A549 (cell line): ENCODE measurements around the gene FOXN4. TPM values are rescaled to one million over a fixed set of nuclear protein-coding genes. Genes with fewer than 3 reads are reported as not detected.

ENCODE experiments used
- ATAC-seq, 2 experiments: fragments of 200-7000 bp in 1 of 2; fragments of >200 bp in 1 of 2; cut with Nextera tagmentation in 1 of 2; cut with Tn5 transposase in 1 of 2; 3 replicates each; pipeline versions ENCODE4 v1.8.0 to v1.9.1; 2018 to 2020; ENCODE audit warnings: mild to moderate bottlenecking in 1 of 2, moderate library complexity in 1 of 2
- CTCF ChIA-PET: fragments of 300-600 bp; sonication (Branson Sonifier 250); formaldehyde crosslinking; extraction: SDS; loops from one replicate; lab custom pipeline; 2021; ENCODE audit warnings: antibody characterized with exemption, inconsistent platforms; lab: Yijun Ruan, JAX
- POLR2A ChIA-PET: fragments of 350-600 bp; formaldehyde crosslinking; extraction: SDS; loops from one replicate; lab custom pipeline; 2021; ENCODE audit warnings: antibody characterized with exemption, inconsistent platforms; lab: Yijun Ruan, JAX
- DNase-seq, 2 experiments: peaks; one replicate each; pipeline versions ENCODE4 v3.0.0 to v3.0.0-alpha.2; 2011 to 2016; ENCODE audit warnings: low read depth in 1 of 2, low spot score in 1 of 2
- FAIRE-seq: peaks from 2 replicates; lab custom pipeline; 2011; peaks lifted over from hg19 to GRCh38; lab: Jason Lieb, UNC
- H3K27ac ChIP-seq, 2 experiments: fragments of >200 bp; sonication (Bioruptor Twin); formaldehyde crosslinking; 3 replicates each; pipeline ENCODE4 v1.5.1; 2016 to 2017
- H3K4me1 ChIP-seq: fragments of >200 bp; sonication (Bioruptor Twin); formaldehyde crosslinking; 3 replicates; pipeline ENCODE4 v1.6.1; 2016
- H3K4me2 ChIP-seq: fragments of >200 bp; sonication (Bioruptor Twin); formaldehyde crosslinking; 3 replicates; pipeline ENCODE4 v1.6.1; 2016
- H3K4me3 ChIP-seq: fragments of >200 bp; sonication (Bioruptor Twin); formaldehyde crosslinking; 3 replicates; pipeline ENCODE4 v1.5.1; 2016
- H3K9me3 ChIP-seq: fragments of >200 bp; sonication (Bioruptor Twin); formaldehyde crosslinking; 3 replicates; pipeline ENCODE4 v1.6.1; 2016
- BHLHE40 ChIP-seq: IDR thresholded peaks from 2 replicates; pipeline ENCODE4 v1.6.1; 2012; ENCODE audit warnings: low read depth, low read length, inconsistent platforms
- CTCF ChIP-seq: fragments of >200 bp; sonication (Bioruptor Twin); formaldehyde crosslinking; IDR thresholded peaks from 3 replicates; pipeline ENCODE4 v1.5.1; 2016
- EHF ChIP-seq: fragments of 250-450 bp; sonication (Bioruptor Pico); IDR thresholded peaks from 2 replicates; pipeline ENCODE4 v1.5.0; 2020; ENCODE audit warnings: mild to moderate bottlenecking
- ESRRA ChIP-seq: fragments of 150-350 bp; IDR thresholded peaks from 2 replicates; pipeline ENCODE4 v1.6.1; 2014; ENCODE audit warnings: mild to moderate bottlenecking, low read length, borderline replicate concordance
- FOSB ChIP-seq: fragments of 250-450 bp; sonication (Bioruptor Pico); IDR thresholded peaks from 2 replicates; pipeline ENCODE4 v1.5.0; 2020; ENCODE audit warnings: mild to moderate bottlenecking, moderate library complexity
- FOSL2 ChIP-seq, 2 experiments: fragments of 450-650 bp in 1 of 2; fragments of >200 bp in 1 of 2; sonication (Bioruptor Twin) in 1 of 2; formaldehyde crosslinking; IDR thresholded peaks; 2 replicates each; pipeline versions ENCODE4 v1.5.0 to v1.6.1; 2016 to 2020; ENCODE audit warnings: mild to moderate bottlenecking in 1 of 2, moderate library complexity in 1 of 2
- GATA3 ChIP-seq: IDR thresholded peaks from 2 replicates; pipeline ENCODE4 v1.6.1; 2012; ENCODE audit warnings: borderline replicate concordance
- HDAC2 ChIP-seq: fragments of 200-600 bp; sonication (generic); IDR thresholded peaks from 2 replicates; pipeline ENCODE4 v1.6.1; 2016
- HOXA7 ChIP-seq: fragments of 250-450 bp; sonication (Bioruptor Pico); IDR thresholded peaks from 2 replicates; pipeline ENCODE4 v1.5.0; 2020; ENCODE audit warnings: mild to moderate bottlenecking, moderate library complexity
- HOXB5 ChIP-seq: fragments of 250-450 bp; sonication (Bioruptor Pico); IDR thresholded peaks from 2 replicates; pipeline ENCODE4 v1.5.0; 2020; ENCODE audit warnings: mild to moderate bottlenecking, moderate library complexity
- JUNB ChIP-seq: fragments of >200 bp; sonication (Bioruptor Twin); formaldehyde crosslinking; IDR thresholded peaks from 2 replicates; pipeline ENCODE4 v1.6.1; 2016
- KDM1A ChIP-seq: fragments of 200-600 bp; sonication (generic); IDR thresholded peaks from 2 replicates; pipeline ENCODE4 v1.6.1; 2016; ENCODE audit warnings: low read depth, mild to moderate bottlenecking
- MAFK ChIP-seq: fragments of 450-650 bp; IDR thresholded peaks from 2 replicates; pipeline ENCODE4 v1.6.1; 2014; ENCODE audit not compliant: partially characterized antibody
- MAX ChIP-seq: IDR thresholded peaks from 2 replicates; pipeline ENCODE4 v1.6.1; 2012
- MAZ ChIP-seq: fragments of 150-350 bp; IDR thresholded peaks from 2 replicates; pipeline ENCODE4 v1.6.1; 2014; ENCODE audit warnings: antibody characterized with exemption, low read depth, low read length, borderline replicate concordance
- MYC ChIP-seq: IDR thresholded peaks from 2 replicates; pipeline ENCODE4 v1.6.1; 2012; ENCODE audit warnings: mild to moderate bottlenecking, inconsistent platforms, low read length, improper control_type of control experiment, borderline replicate concordance
- NFE2L2 ChIP-seq: fragments of 150-350 bp; conservative IDR thresholded peaks from 2 replicates; pipeline ENCODE4 v1.6.1; 2014; ENCODE audit warnings: low read length
- NPAS2 ChIP-seq: fragments of 250-450 bp; sonication (Bioruptor Pico); IDR thresholded peaks from 2 replicates; pipeline ENCODE4 v1.8.0; 2022; ENCODE audit warnings: mild to moderate bottlenecking, moderate library complexity, borderline replicate concordance
- NR3C1 ChIP-seq: fragments of >200 bp; sonication (Bioruptor Twin); formaldehyde crosslinking; IDR thresholded peaks from 3 replicates; pipeline ENCODE4 v1.6.1; 2017
- PBX3 ChIP-seq: IDR thresholded peaks from 2 replicates; pipeline ENCODE4 v1.6.1; 2012
- PHF8 ChIP-seq: fragments of 200-600 bp; sonication (generic); IDR thresholded peaks from 2 replicates; pipeline ENCODE4 v1.6.1; 2016; ENCODE audit warnings: low read depth, mild to moderate bottlenecking, antibody characterized with exemption, moderate library complexity, borderline replicate concordance
- POLR2AphosphoS2 ChIP-seq: conservative IDR thresholded peaks from 2 replicates; pipeline ENCODE4 v1.6.1; 2012; ENCODE audit warnings: low read length, improper control_type of control experiment, inconsistent platforms
- RCOR1 ChIP-seq: fragments of 150-350 bp; IDR thresholded peaks from 2 replicates; pipeline ENCODE4 v1.6.1; 2014; ENCODE audit warnings: antibody characterized with exemption, low read length, low read depth
- REST ChIP-seq: fragments of 200-600 bp; sonication (generic); IDR thresholded peaks from 2 replicates; pipeline ENCODE4 v1.6.1; 2016; ENCODE audit warnings: antibody characterized with exemption, mild to moderate bottlenecking, moderate library complexity
- SREBF2 ChIP-seq: fragments of 450-650 bp; IDR thresholded peaks from 2 replicates; pipeline ENCODE4 v1.6.1; 2014; ENCODE audit warnings: mild to moderate bottlenecking, moderate library complexity
- ZNF302 ChIP-seq: fragments of 250-450 bp; sonication (Bioruptor Pico); IDR thresholded peaks from 2 replicates; pipeline ENCODE4 v1.9.0; 2021; ENCODE audit warnings: inconsistent platforms, mild to moderate bottlenecking, moderate library complexity
- ZSCAN20 ChIP-seq: fragments of 250-450 bp; sonication (Bioruptor Pico); IDR thresholded peaks from 2 replicates; pipeline ENCODE4 v1.8.0; 2022; ENCODE audit warnings: mild to moderate bottlenecking, moderate library complexity
- WGBS: methylation state at CpG from one replicate; pipeline ENCODE4 v1.1.6; 2017; ENCODE audit errors: missing lambda C conversion rate; 5-methylcytosine and 5-hydroxymethylcytosine counted together
- polyA plus RNA-seq, 4 experiments: library from polyadenylated mRNA; depleted of rRNA in 3 of 4; stranded (reverse); fragments of >200 nt; fragmentation: RNase III in 1 of 4; extraction: RNeasy Plus Mini Kit Qiagen cat#74134 plus additional on column Dnase treatment in 1 of 4; gene quantifications; 2 replicates in 3 of 4; 3 replicates in 1 of 4; pipeline ENCODE4 v1.2.3, GENCODE V29; 2011 to 2017

FOXN4 gene
- polyA plus RNA-seq, 2 of the 4 experiments (the other 2 are of a cell fraction), result 0.05 TPM; not detected in 1

- TF ChIP-seq FOSB (CRISPR knock-in tag), result no peak
- no peak for TF ChIP-seq MYC
- no peak for TF ChIP-seq POLR2AphosphoS2
- TF ChIP-seq GATA3, result no peak
- no peak for TF ChIP-seq SREBF2
- TF ChIP-seq MAZ, result no peak
- TF ChIP-seq BHLHE40, result no peak
- no peak for TF ChIP-seq ZNF302 (CRISPR knock-in tag)
- TF ChIP-seq RCOR1, result no peak
- TF ChIP-seq REST, result no peak
- no peak for TF ChIP-seq NFE2L2
- TF ChIP-seq FOSL2 (IDR thresholded peaks at IDR 0.05), result no peak
- no peak for TF ChIP-seq FOSL2 (CRISPR knock-in tag; IDR thresholded peaks at IDR 0.05)
- no peak for TF ChIP-seq PHF8
- no peak for TF ChIP-seq HOXA7 (CRISPR knock-in tag)
- no peak for TF ChIP-seq KDM1A
- TF ChIP-seq NPAS2, result no peak
- no peak for TF ChIP-seq PBX3
- TF ChIP-seq HOXB5 (CRISPR knock-in tag), result no peak
- ATAC-seq, result no peak
- no peaks in the 10 kb centered on the region for H3K9me3 ChIP-seq
- no peak for DNase-seq
- ChIA-PET POLR2A (no interaction called here), CTCF (interaction anchor here (1.3 kb wide), 1 partner anchor 89 kb away, joined by 3 read pairs; no protein-coding TSS in a partner anchor)
- no peaks in the 10 kb centered on the region for H3K4me1 ChIP-seq
- no peak overlapping the region for H3K4me3 ChIP-seq
- no peak overlapping the region for H3K4me2 ChIP-seq
- WGBS, result 30% methylated on average over 3 of the region's 3 CpGs
- no peak for FAIRE-seq
- no peak overlapping the region for H3K27ac ChIP-seq
These were observed 12.7 kb downstream of the FOXN4 start for GRCh38 chr12:109296431-109296830.

- CTCF ChIA-PET, result no interaction called here
These were observed 13.2 kb downstream of the FOXN4 start for GRCh38 chr12:109295764-109296425.

More at GRCh38 chr12:109295764-109296425, 13.2 kb downstream of the FOXN4 start:
- Histone ChIP-seq H3K4me1 (no peaks in the 10 kb centered on the region), H3K4me2 (no peak overlapping the region), H3K9me3 (no peaks in the 10 kb centered on the region), H3K27ac (no peak overlapping the region), H3K4me3 (no peak overlapping the region)
- WGBS, result 62% methylated on average over 13 of the region's 13 CpGs
- POLR2A ChIA-PET, result no interaction called here
- ATAC-seq (no peak), DNase-seq (no peak), FAIRE-seq (no peak)
- TF ChIP-seq NR3C1, result no peak
- TF ChIP-seq EHF (CRISPR knock-in tag), result no peak
- TF ChIP-seq NFE2L2, result no peak
- TF ChIP-seq MAX, result no peak
- no peak for TF ChIP-seq CTCF
- TF ChIP-seq FOSL2 (IDR thresholded peaks at IDR 0.05), result no peak
- TF ChIP-seq FOSL2 (CRISPR knock-in tag; IDR thresholded peaks at IDR 0.05), result no peak
- no peak for TF ChIP-seq RCOR1
- TF ChIP-seq MAFK, result no peak
- no peak for TF ChIP-seq HOXB5 (CRISPR knock-in tag)
- no peak for TF ChIP-seq JUNB
- no peak for TF ChIP-seq HDAC2
- no peak for TF ChIP-seq ESRRA
- no peak for TF ChIP-seq PHF8
- TF ChIP-seq ZSCAN20 (CRISPR knock-in tag), result no peak
